SK-N-SH treated with all-trans-retinoic acid at 6 μM for 48 hours (cell line): ENCODE results near the gene PDLIM4.

ENCODE experiments used
- ATAC-seq: fragments of 200-7000 bp; cut with Tn5 transposase; 3 replicates; pipeline ENCODE4 v1.9.1; 2020; ENCODE audit warnings: mild to moderate bottlenecking, moderate library complexity
- ARNTL ChIP-seq: fragments of 450-650 bp; formaldehyde crosslinking; IDR thresholded peaks from 2 replicates; pipeline ENCODE4 v1.5.0; 2020; ENCODE audit warnings: low read depth, mild to moderate bottlenecking, moderate library complexity, borderline replicate concordance
- BACH2 ChIP-seq: fragments of 250-450 bp; sonication (Bioruptor Pico); IDR thresholded peaks from 2 replicates; pipeline ENCODE4 v1.9.0; 2021; ENCODE audit warnings: mild to moderate bottlenecking, borderline replicate concordance
- ESRRG ChIP-seq: fragments of 250-450 bp; sonication (Bioruptor Pico); IDR thresholded peaks from 2 replicates; pipeline ENCODE4 v1.6.1; 2021; ENCODE audit warnings: mild to moderate bottlenecking
- GLIS3 ChIP-seq: fragments of 250-450 bp; sonication (Bioruptor Pico); IDR thresholded peaks from 2 replicates; pipeline ENCODE4 v1.5.0; 2020; ENCODE audit warnings: mild to moderate bottlenecking, moderate library complexity
- ISL1 ChIP-seq: fragments of 250-450 bp; sonication (Bioruptor Pico); IDR thresholded peaks from 2 replicates; pipeline ENCODE4 v2.1.2; 2022; ENCODE audit warnings: mild to moderate bottlenecking, moderate library complexity
- OSR1 ChIP-seq: fragments of 250-450 bp; sonication (Bioruptor Pico); IDR thresholded peaks from 2 replicates; pipeline ENCODE4 v1.8.0; 2022; ENCODE audit warnings: moderate library complexity, mild to moderate bottlenecking, inconsistent platforms
- PPARA ChIP-seq: fragments of 250-450 bp; sonication (Bioruptor Pico); IDR thresholded peaks from 2 replicates; pipeline ENCODE4 v1.5.0; 2020; ENCODE audit warnings: mild to moderate bottlenecking, borderline replicate concordance
- RARB ChIP-seq: fragments of 250-450 bp; sonication (Bioruptor Pico); IDR thresholded peaks from 2 replicates; pipeline ENCODE4 v1.8.0; 2021; ENCODE audit warnings: mild to moderate bottlenecking, moderate library complexity
- SNAI2 ChIP-seq: fragments of 250-450 bp; sonication (Bioruptor Pico); IDR thresholded peaks from 2 replicates; pipeline ENCODE4 v1.5.0; 2020; ENCODE audit warnings: mild to moderate bottlenecking, moderate library complexity
- TCF4 ChIP-seq: fragments of 250-450 bp; sonication (Bioruptor Pico); IDR thresholded peaks from 2 replicates; pipeline ENCODE4 v1.8.0; 2021; ENCODE audit warnings: mild to moderate bottlenecking, moderate library complexity, borderline replicate concordance
- TOX ChIP-seq: fragments of 250-450 bp; sonication (Bioruptor Pico); IDR thresholded peaks from 2 replicates; pipeline ENCODE4 v1.8.0; 2021; ENCODE audit warnings: mild to moderate bottlenecking, moderate library complexity, borderline replicate concordance
- ZC3H10 ChIP-seq: fragments of 250-450 bp; sonication (Bioruptor Pico); IDR thresholded peaks from 2 replicates; pipeline ENCODE4 v1.5.1; 2021; ENCODE audit warnings: mild to moderate bottlenecking, moderate library complexity
- ZFP3 ChIP-seq: fragments of 250-450 bp; sonication (Bioruptor Pico); IDR thresholded peaks from 2 replicates; pipeline ENCODE4 v1.5.0; 2020; ENCODE audit warnings: mild to moderate bottlenecking, moderate library complexity
- ZFP30 ChIP-seq: fragments of 450-650 bp; formaldehyde crosslinking; IDR thresholded peaks from 2 replicates; pipeline ENCODE4 v1.5.0; 2022; ENCODE audit warnings: mild to moderate bottlenecking, moderate library complexity
- ZNF565 ChIP-seq: fragments of 450-650 bp; formaldehyde crosslinking; conservative IDR thresholded peaks from 2 replicates; pipeline ENCODE4 v1.5.0; 2020; ENCODE audit warnings: low read depth, mild to moderate bottlenecking, moderate library complexity
- ZNF70 ChIP-seq: fragments of 450-650 bp; formaldehyde crosslinking; IDR thresholded peaks from 2 replicates; pipeline ENCODE4 v1.5.0; 2020; ENCODE audit warnings: mild to moderate bottlenecking, moderate library complexity
- ZNF8 ChIP-seq: fragments of 450-650 bp; formaldehyde crosslinking; IDR thresholded peaks from 2 replicates; pipeline ENCODE4 v1.5.0; 2020; ENCODE audit warnings: mild to moderate bottlenecking, moderate library complexity
- TF ChIP-seq, protein P1 (sequence below): fragments of 250-450 bp; sonication (Bioruptor Pico); IDR thresholded peaks from 2 replicates; pipeline ENCODE4 v1.8.0; 2020; ENCODE audit warnings: mild to moderate bottlenecking, moderate library complexity, borderline replicate concordance
- TF ChIP-seq, protein P2 (sequence below): fragments of 250-450 bp; sonication (Bioruptor Pico); IDR thresholded peaks from 2 replicates; pipeline ENCODE4 v1.8.0; 2021; ENCODE audit warnings: low read depth, mild to moderate bottlenecking, moderate library complexity, borderline replicate concordance
- TF ChIP-seq, protein P3 (sequence below): fragments of 250-450 bp; sonication (Bioruptor Pico); IDR thresholded peaks from 2 replicates; pipeline ENCODE4 v1.5.1; 2020; ENCODE audit warnings: low read depth, mild to moderate bottlenecking, moderate library complexity
- TF ChIP-seq, protein P4 (sequence below): fragments of 250-450 bp; sonication (Bioruptor Pico); IDR thresholded peaks from 2 replicates; pipeline ENCODE4 v1.5.0; 2020; ENCODE audit warnings: mild to moderate bottlenecking, moderate library complexity

Gene PDLIM4

DNA sequence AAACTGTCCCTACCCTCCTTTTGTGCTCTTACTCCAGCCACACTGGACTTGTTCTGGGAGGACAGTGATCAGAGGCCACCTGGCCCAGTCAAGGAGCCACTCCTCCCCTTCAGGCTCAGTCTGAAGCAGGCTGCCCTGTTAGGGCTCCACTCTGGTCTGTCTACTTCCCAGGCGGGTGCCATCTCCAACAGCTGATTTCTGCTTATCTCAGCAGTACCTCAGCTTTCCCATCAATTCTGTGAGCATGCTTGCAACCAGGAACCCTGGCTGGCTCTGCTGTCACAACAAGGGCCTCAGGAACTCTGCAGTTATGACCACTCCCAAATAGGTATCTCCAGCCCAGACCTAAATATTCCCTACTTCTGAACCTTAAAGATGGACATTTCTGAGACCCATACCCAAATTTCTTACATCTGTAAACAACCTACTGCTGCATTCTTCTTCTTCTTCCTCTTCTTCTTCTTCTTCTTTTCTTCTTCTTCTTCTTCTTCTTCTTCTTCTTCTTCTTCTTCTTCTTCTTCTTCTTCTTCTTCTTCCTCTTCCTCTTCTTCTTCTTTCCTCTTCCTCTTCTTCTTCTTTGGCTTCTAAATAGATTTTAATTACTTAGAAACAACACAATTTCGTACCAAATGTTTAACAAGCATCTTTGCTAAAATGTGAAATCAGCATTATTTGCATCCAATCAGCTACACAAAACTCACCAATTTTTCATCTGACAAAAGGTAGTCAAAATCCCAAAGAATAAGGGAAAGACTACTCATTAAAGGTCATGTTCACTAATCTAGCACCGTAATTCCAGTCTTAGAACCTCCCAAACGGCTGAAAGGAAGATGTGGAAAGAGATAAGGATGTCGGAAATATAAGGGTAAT is 23.1 kb downstream of the PDLIM4 start:
- TF ChIP-seq ZFP30 (CRISPR knock-in tag): no peak
- ATAC-seq: no peak

DNA sequence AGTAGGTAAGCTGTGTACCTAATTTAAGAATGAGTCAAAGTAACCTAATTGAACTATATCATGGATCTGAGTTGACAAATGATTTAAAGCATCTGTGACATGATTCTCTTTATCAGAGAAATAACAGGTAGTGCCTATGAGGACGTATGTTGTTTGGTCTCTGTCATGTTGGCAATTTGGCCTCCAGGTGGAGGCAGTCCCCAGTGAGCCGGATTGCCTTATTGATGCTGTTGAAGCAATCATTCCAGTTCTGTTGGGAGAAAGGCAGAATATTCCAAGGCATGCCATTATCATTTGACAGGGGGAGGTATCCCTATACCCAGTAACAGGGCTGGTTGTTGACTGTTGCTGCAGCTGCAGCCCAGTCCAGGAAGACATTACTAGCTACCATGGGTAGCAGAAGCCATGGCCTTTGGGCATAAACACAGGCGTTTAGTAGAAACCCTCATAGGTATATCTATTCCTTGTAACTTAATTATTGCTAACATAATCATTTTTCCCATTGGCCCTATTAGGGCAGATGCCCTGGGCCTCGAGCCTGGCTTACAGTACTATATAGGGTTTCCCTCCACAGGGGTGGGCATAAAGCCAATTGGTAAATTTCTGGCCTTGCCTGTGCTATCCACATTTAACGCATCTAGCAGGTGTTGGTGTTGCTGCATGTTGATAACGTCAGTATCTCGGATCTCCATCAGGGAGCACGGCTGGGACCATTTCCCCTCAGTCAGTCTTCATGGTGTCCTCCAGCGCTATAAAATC is 24.5 kb downstream of the PDLIM4 start:
- no peak for ATAC-seq
- TF ChIP-seq, protein P1, sequence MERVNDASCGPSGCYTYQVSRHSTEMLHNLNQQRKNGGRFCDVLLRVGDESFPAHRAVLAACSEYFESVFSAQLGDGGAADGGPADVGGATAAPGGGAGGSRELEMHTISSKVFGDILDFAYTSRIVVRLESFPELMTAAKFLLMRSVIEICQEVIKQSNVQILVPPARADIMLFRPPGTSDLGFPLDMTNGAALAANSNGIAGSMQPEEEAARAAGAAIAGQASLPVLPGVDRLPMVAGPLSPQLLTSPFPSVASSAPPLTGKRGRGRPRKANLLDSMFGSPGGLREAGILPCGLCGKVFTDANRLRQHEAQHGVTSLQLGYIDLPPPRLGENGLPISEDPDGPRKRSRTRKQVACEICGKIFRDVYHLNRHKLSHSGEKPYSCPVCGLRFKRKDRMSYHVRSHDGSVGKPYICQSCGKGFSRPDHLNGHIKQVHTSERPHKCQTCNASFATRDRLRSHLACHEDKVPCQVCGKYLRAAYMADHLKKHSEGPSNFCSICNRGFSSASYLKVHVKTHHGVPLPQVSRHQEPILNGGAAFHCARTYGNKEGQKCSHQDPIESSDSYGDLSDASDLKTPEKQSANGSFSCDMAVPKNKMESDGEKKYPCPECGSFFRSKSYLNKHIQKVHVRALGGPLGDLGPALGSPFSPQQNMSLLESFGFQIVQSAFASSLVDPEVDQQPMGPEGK (CRISPR knock-in tag): no peak
- TF ChIP-seq OSR1 (CRISPR knock-in tag): no peak
- no peak for TF ChIP-seq ISL1
- TF ChIP-seq ZNF70 (CRISPR knock-in tag): no peak
- no peak for TF ChIP-seq TOX
- TF ChIP-seq, protein P2, sequence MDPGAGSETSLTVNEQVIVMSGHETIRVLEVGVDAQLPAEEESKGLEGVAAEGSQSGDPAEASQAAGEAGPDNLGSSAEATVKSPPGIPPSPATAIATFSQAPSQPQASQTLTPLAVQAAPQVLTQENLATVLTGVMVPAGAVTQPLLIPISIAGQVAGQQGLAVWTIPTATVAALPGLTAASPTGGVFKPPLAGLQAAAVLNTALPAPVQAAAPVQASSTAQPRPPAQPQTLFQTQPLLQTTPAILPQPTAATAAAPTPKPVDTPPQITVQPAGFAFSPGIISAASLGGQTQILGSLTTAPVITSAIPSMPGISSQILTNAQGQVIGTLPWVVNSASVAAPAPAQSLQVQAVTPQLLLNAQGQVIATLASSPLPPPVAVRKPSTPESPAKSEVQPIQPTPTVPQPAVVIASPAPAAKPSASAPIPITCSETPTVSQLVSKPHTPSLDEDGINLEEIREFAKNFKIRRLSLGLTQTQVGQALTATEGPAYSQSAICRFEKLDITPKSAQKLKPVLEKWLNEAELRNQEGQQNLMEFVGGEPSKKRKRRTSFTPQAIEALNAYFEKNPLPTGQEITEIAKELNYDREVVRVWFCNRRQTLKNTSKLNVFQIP (CRISPR knock-in tag): no peak
- no peak for TF ChIP-seq ZC3H10 (CRISPR knock-in tag)
- no peak for TF ChIP-seq PPARA (CRISPR knock-in tag)
- no peak for TF ChIP-seq RARB

DNA sequence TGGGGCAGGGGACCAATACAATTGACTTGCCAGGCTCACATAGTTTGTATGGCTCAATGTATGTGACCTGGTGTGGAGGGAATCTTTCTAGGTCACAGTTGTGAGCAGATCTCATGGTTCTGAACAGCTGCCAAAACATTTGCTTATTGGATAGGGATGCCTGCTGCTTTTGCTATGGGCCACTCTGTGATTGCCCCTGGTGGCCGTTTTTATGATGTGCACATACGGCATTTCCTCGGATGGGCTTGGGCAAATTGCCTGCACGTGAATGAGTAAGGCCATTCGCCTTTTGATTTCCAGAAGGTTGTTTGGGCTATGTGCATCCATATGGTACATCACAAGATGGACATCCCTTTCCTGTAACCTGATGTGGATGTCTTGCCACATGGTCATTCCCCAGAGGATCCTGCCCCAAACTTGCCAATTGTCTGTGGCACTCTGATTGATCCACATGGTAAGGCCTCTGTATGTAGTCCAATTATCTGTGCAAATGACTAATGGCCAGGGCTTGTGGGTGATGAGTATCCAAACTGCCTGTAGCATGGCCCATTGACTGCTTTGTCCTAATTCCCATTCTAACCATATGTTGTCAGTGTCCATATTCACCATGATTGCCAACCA is 26.0 kb downstream of the PDLIM4 start:
- ATAC-seq: peak; percentile 80
- TF ChIP-seq, protein P1 (CRISPR knock-in tag): no peak
- TF ChIP-seq GLIS3 (CRISPR knock-in tag): no peak
- no peak for TF ChIP-seq ESRRG (CRISPR knock-in tag)
- TF ChIP-seq ZC3H10 (CRISPR knock-in tag): no peak
- TF ChIP-seq BACH2 (CRISPR knock-in tag): no peak
- no peak for TF ChIP-seq TCF4 (CRISPR knock-in tag)
- TF ChIP-seq ZNF565 (CRISPR knock-in tag): no peak
- TF ChIP-seq, protein P2 (CRISPR knock-in tag): no peak
- TF ChIP-seq, protein P3, sequence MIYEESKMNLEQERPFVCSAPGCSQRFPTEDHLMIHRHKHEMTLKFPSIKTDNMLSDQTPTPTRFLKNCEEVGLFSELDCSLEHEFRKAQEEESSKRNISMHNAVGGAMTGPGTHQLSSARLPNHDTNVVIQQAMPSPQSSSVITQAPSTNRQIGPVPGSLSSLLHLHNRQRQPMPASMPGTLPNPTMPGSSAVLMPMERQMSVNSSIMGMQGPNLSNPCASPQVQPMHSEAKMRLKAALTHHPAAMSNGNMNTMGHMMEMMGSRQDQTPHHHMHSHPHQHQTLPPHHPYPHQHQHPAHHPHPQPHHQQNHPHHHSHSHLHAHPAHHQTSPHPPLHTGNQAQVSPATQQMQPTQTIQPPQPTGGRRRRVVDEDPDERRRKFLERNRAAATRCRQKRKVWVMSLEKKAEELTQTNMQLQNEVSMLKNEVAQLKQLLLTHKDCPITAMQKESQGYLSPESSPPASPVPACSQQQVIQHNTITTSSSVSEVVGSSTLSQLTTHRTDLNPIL (CRISPR knock-in tag): no peak
- no peak for TF ChIP-seq ZFP3
- TF ChIP-seq OSR1 (CRISPR knock-in tag): no peak
- TF ChIP-seq ZFP30 (CRISPR knock-in tag): no peak
- no peak for TF ChIP-seq SNAI2 (CRISPR knock-in tag)
- TF ChIP-seq ARNTL: no peak
- no peak for TF ChIP-seq TOX
- TF ChIP-seq ZNF8 (CRISPR knock-in tag): no peak
- TF ChIP-seq, protein P4, sequence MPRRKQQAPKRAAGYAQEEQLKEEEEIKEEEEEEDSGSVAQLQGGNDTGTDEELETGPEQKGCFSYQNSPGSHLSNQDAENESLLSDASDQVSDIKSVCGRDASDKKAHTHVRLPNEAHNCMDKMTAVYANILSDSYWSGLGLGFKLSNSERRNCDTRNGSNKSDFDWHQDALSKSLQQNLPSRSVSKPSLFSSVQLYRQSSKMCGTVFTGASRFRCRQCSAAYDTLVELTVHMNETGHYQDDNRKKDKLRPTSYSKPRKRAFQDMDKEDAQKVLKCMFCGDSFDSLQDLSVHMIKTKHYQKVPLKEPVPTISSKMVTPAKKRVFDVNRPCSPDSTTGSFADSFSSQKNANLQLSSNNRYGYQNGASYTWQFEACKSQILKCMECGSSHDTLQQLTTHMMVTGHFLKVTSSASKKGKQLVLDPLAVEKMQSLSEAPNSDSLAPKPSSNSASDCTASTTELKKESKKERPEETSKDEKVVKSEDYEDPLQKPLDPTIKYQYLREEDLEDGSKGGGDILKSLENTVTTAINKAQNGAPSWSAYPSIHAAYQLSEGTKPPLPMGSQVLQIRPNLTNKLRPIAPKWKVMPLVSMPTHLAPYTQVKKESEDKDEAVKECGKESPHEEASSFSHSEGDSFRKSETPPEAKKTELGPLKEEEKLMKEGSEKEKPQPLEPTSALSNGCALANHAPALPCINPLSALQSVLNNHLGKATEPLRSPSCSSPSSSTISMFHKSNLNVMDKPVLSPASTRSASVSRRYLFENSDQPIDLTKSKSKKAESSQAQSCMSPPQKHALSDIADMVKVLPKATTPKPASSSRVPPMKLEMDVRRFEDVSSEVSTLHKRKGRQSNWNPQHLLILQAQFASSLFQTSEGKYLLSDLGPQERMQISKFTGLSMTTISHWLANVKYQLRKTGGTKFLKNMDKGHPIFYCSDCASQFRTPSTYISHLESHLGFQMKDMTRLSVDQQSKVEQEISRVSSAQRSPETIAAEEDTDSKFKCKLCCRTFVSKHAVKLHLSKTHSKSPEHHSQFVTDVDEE (CRISPR knock-in tag): no peak
- TF ChIP-seq PPARA (CRISPR knock-in tag): no peak
